Lower lobe of right lung (tissue), 2 donors: ENCODE measurements around the gene TBKBP1. TPM values are rescaled to one million over a fixed set of nuclear protein-coding genes. Genes with fewer than 3 reads are reported as not detected.

Source experiments
- ATAC-seq, 2 donors: fragments of 200-7000 bp; cut with Tn5 transposase; one replicate each; pipeline ENCODE4 v1.9.1; 2020 to 2022; ENCODE audit warnings: mild to moderate bottlenecking in 2 of 2, moderate library complexity in 2 of 2
- DNase-seq: peaks from one replicate; pipeline ENCODE4 v3.0.0-alpha.2; 2020
- H3K27ac ChIP-seq: fragments of 200-600 bp; one replicate; pipeline ENCODE4 v1.8.0; 2022
- H3K27me3 ChIP-seq: fragments of 200-600 bp; one replicate; pipeline ENCODE4 v1.8.0; 2022; ENCODE audit warnings: low read depth
- H3K36me3 ChIP-seq: fragments of 200-600 bp; one replicate; pipeline ENCODE4 v1.8.0; 2022; ENCODE audit warnings: mild to moderate bottlenecking
- H3K4me1 ChIP-seq: fragments of 200-600 bp; one replicate; pipeline ENCODE4 v1.8.0; 2022
- H3K4me3 ChIP-seq: fragments of 200-600 bp; one replicate; pipeline ENCODE4 v1.8.0; 2022; ENCODE audit warnings: mild to moderate bottlenecking
- H3K9me3 ChIP-seq: fragments of 200-600 bp; one replicate; pipeline ENCODE4 v1.8.0; 2022
- intact Hi-C: fragments of 100-400 bp; cut with DNase I; formaldehyde crosslinking; loops from one replicate; pipeline ENCODE4 v1.11.0; 2022
- total RNA-seq: library from RNA; stranded (reverse); fragmentation: NEBNext Ultra II Directional; extraction: Animal tissue kit (Norgen Biotek cat#: 25700); gene quantifications from one replicate; pipeline ENCODE4 v1.2.1, GENCODE V29; 2021
- TF ChIP-seq, protein P1 (sequence below): fragments of 200-600 bp; IDR thresholded peaks from one replicate; pipeline ENCODE4 v1.8.0; 2022; ENCODE audit warnings: antibody characterized with exemption, mild to moderate bottlenecking
- donor health status: DM: no; HTN: yes; CAD: no; lungs with severe emphysema.

The TBKBP1 gene
- total RNA-seq, 1 donor from 2014 or later: 8.3 TPM

DNA sequence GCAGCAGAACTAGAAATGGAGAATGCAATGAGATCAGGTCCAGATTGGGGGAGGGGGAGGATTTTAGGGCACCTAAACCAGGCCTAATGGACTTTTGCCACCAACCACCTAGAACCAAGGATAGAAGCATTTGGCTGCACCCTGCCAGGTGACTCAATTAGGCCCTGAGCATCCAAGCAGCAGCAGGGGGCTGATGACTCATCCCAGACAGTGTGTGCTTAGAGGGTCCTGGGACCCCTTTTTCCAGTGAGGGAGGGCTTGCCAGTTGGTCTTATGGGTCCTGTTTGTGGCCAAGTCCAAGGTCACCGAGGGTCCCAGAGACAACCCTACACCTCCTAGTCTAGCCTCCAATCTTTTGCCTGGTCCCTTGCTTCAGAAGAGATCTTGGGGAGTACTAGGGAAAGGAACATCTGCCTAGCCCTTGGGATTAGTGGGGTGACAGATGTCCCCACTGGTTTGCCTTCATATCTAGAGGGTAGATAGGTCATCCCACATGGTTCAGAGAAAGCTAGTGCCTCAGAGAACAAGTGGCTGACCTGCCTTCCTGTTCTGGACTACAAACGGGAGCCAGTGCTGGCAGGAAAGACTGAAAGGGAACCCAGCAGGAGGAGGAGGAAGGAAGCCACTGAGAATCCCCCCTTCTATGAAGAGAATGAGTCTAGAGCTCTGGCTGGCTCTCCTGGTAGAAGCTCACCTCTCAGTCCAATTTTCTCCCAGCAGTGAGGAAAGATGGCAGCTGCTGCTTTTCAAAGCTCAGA is 1.6 kb upstream of the TBKBP1 start:
- peaks cover 37% of the 10 kb centered on the region for H3K4me1 ChIP-seq

DNA sequence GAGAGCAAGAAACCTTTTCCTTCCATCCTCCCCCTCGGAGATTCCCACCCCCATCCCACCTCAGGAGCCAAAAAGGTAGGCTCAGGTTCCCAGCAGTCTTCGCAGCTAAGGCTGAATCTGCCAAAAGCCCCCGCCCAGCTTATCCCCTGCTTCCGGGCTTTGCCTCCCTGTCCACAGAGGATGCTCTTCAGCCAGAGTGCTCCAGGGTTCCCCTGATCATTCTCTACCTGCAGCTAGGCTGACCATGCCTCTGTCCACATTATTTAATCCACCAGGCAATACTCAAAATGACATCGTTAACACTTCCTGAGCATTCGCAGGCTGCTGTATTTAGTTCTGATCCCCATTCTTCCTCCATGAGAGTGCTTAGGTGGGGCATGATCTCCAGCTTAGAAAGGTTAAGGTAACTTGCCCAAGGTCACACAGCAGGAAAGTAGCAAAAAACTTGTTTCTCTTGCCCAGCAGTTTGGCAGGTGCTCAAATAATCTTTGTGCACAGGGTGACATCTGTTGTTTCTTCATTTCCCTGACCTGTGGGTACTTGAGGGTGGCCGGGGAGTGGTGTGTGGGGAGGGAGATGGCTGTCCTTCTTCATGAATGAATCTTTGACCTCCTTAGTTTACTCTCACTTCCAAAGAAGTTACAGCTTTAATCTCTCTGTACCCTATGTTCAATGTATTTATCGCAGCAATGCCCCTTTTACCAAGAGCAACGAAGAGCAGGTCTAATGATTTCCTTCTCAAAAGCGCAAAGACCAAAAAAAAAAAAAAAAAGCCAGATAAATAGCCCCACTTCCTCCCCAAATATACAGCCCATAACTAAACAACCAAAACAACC is 848 bp upstream of the TBKBP1 start:
- H3K4me3 ChIP-seq: peak overlapping the region; percentile 94
- H3K4me1 ChIP-seq: peaks cover 30% of the 10 kb centered on the region
- peak overlapping the region; percentile 79 for H3K27ac ChIP-seq
- no peaks in the 10 kb centered on the region for H3K9me3 ChIP-seq
- TF ChIP-seq, protein P1, sequence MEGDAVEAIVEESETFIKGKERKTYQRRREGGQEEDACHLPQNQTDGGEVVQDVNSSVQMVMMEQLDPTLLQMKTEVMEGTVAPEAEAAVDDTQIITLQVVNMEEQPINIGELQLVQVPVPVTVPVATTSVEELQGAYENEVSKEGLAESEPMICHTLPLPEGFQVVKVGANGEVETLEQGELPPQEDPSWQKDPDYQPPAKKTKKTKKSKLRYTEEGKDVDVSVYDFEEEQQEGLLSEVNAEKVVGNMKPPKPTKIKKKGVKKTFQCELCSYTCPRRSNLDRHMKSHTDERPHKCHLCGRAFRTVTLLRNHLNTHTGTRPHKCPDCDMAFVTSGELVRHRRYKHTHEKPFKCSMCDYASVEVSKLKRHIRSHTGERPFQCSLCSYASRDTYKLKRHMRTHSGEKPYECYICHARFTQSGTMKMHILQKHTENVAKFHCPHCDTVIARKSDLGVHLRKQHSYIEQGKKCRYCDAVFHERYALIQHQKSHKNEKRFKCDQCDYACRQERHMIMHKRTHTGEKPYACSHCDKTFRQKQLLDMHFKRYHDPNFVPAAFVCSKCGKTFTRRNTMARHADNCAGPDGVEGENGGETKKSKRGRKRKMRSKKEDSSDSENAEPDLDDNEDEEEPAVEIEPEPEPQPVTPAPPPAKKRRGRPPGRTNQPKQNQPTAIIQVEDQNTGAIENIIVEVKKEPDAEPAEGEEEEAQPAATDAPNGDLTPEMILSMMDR: no peak
- no peak for ATAC-seq
- H3K27me3 ChIP-seq: no peaks in the 10 kb centered on the region
- intact Hi-C loops: no loop called here
- no peak for DNase-seq
- no peaks in the 10 kb centered on the region for H3K36me3 ChIP-seq

More for the DNA sequence above, 1.6 kb upstream of the TBKBP1 start:
- TF ChIP-seq, protein P1: no peak
- no peak for ATAC-seq
- Histone ChIP-seq H3K27ac (no peak overlapping the region), H3K4me3 (no peak overlapping the region), H3K9me3 (no peaks in the 10 kb centered on the region), H3K36me3 (no peaks in the 10 kb centered on the region), H3K27me3 (no peaks in the 10 kb centered on the region)
- intact Hi-C loops: no loop called here
- DNase-seq: no peak

DNA sequence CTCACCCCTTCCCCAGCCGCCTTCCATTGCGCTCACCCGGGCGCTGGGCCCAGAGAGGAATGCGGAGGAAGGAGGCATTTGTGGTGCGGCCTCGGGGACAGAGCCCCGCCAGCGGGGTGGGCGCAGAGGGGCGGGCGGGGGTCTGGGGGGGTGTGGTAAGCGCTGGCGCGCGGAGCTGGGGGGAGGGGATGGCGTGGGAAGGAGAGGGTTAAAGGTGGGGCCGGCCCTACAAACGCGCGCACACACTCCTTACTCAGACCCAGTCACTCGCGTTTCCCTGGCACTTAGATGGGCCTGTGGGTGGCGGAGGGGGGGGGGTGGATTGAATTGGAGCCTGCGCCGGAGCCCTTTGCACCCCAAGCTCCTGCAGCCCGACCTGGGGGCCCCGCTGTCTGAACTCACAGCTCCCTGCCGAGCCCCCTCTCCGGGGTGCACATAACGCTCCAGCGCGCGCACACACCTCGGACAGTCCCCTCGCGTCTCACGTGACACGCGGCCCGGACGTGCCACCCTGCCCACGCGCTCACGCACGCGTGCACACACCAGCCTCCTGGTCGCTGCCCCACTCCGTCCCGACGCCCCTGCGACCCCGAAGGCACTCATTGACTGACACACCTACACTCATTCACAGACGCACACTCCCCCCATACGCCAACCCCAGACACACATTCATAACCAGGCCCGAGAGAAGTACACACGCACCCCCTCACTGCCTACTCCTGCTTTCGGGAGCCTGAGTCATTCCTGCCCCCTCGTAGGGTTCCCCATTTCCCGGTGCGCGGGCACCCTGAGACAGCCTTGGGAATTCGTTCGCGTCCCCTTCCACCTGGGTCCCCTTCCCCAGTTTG is 844 bp downstream of the TBKBP1 start:
- Histone ChIP-seq H3K4me1 (peaks cover 30% of the 10 kb centered on the region), H3K4me3 (peak overlapping the region; percentile 94), H3K27ac (peak overlapping the region; percentile 79), H3K27me3 (no peaks in the 10 kb centered on the region), H3K36me3 (peaks cover 9% of the 10 kb centered on the region), H3K9me3 (no peaks in the 10 kb centered on the region)
- peak; percentile 73 to 79 for ATAC-seq
- intact Hi-C loops: no loop called here
- peak; percentile 84 for DNase-seq
- TF ChIP-seq, protein P1: no peak

DNA sequence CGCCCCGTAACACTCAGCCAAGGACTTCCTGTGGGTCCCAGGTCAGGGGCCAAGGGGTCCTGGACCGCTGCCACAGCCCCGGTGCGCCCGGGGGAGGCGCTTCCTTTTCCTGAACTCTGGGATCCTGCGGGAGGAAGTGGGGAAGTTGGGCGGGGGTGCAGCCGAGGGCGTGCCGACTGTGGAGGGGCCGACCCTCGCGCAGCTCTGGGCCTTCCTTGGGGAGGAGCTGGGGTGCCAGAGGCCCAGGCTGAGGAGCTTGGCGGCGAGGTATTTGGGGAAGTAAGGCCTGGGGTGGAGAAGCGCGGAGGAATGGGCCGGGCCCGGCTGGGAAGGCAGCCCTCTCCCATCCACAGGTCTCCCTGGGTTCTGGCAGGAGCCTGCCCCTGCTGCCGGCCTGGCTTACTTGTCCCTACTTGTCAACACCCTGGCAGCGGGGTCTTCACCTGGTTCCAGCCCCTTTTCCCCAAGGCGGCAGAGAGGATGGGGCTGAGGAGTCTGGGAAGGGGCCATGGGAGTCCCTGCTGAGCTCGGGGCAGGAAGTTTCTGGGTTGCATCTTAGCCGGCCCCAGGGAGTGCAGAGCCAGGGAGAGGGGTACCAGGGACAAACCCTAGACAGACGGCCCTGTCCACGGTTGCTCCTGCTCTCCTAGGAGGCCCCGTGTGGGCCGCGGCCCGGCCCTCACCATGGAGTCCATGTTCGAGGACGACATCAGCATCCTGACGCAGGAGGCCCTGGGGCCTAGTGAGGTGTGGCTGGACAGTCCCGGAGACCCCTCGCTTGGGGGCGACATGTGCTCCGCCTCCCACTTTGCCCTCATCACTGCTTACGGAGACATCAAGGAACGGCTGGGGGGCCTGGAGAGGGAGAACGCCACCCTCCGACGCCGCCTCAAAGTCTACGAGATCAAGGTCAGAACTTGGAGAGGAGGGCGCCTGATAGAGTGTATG is 1.7 kb downstream of the TBKBP1 start:
- no peaks in the 10 kb centered on the region for H3K9me3 ChIP-seq
- H3K4me1 ChIP-seq: peaks cover 30% of the 10 kb centered on the region
- intact Hi-C loops: no loop called here
- TF ChIP-seq, protein P1: no peak
- peak; percentile 71 for DNase-seq
- peaks cover 15% of the 10 kb centered on the region for H3K36me3 ChIP-seq
- H3K27ac ChIP-seq: peak overlapping the region; percentile 79
- peak overlapping the region; percentile 94 for H3K4me3 ChIP-seq
- peak; percentile 51 to 54 for ATAC-seq
- H3K27me3 ChIP-seq: no peaks in the 10 kb centered on the region
